ENCODE measurements around the gene INCENP.

The INCENP gene

GRCh38 chr11:62124186-62125113 lies 639 bp downstream of the INCENP start:
- peak; percentile 36 for DNase-seq (ENCODE audit: low spot score)

- DNase-seq (ENCODE audit: low spot score), result no peak
Measured at GRCh38 chr11:62125316-62125715, 1.5 kb downstream of the INCENP start.

- DNase-seq (ENCODE audit: low spot score), result no peak
Measured at GRCh38 chr11:62125881-62126280, 2.1 kb downstream of the INCENP start.

GRCh38 chr11:62127426-62127825 lies 3.6 kb downstream of the INCENP start:
- DNase-seq (ENCODE audit: low spot score), result no peak

- DNase-seq (ENCODE audit: low spot score), result no peak
Measured at GRCh38 chr11:62127941-62128770, 4.3 kb downstream of the INCENP start.

- DNase-seq (ENCODE audit: low spot score), result no peak
Measured at GRCh38 chr11:62128835-62129234, 5.0 kb downstream of the INCENP start.

- no peak for DNase-seq (ENCODE audit: low spot score)
Measured at GRCh38 chr11:62129590-62130282, 5.9 kb downstream of the INCENP start.

- DNase-seq (ENCODE audit: low spot score), result no peak
Measured at GRCh38 chr11:62130283-62131169, 6.7 kb downstream of the INCENP start.

- no peak for DNase-seq (ENCODE audit: low spot score)
Measured at GRCh38 chr11:62131170-62131464, 7.3 kb downstream of the INCENP start.

- DNase-seq (ENCODE audit: low spot score), result no peak
Measured at GRCh38 chr11:62132191-62132590, 8.4 kb downstream of the INCENP start.

GRCh38 chr11:62132689-62133293 lies 9.0 kb downstream of the INCENP start:
- no peak for DNase-seq (ENCODE audit: low spot score)

GRCh38 chr11:62133328-62134065 lies 9.7 kb downstream of the INCENP start:
- no peak for DNase-seq (ENCODE audit: low spot score)

GRCh38 chr11:62137276-62137861 lies 13.6 kb downstream of the INCENP start:
- no peak for DNase-seq (ENCODE audit: low spot score)

GRCh38 chr11:62137881-62138629 lies 14.2 kb downstream of the INCENP start:
- DNase-seq (ENCODE audit: low spot score), result no peak

GRCh38 chr11:62138630-62139425 lies 15.0 kb downstream of the INCENP start:
- no peak for DNase-seq (ENCODE audit: low spot score)

GRCh38 chr11:62139526-62140303 lies 15.9 kb downstream of the INCENP start:
- DNase-seq (ENCODE audit: low spot score), result no peak

GRCh38 chr11:62140304-62141110 lies 16.7 kb downstream of the INCENP start:
- no peak for DNase-seq (ENCODE audit: low spot score)

All from SW480 (cell line).